Measurements from ENCODE around the gene MRPL51. TPM values are rescaled to one million over a fixed set of nuclear protein-coding genes. Genes with fewer than 3 reads are reported as not detected.

Gene MRPL51
- polyA plus RNA-seq, 1 donor from 2014 or later: 117 TPM

DNA sequence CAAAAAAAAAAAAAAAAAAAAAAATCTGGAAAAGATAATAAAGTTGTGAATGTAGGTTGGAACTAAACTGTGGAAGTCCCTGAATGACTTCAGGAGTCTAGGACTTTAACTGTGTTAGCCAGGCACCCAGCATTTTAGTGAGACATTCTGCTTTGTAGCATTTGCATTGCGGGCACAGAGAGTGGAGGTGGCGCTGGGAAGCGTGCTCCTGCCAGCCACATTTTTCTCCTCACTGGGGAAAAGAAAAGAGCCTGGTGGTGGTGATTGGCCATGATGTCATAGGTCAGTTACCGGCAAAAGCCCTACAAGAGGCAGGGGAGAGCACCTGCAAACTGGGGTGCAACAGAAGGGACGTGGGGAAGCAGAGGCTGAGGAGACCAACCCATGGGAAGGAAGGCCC is 31.6 kb upstream of the MRPL51 start:
- Histone ChIP-seq H3K9me3 (ENCODE audit: low read length) (no peaks in the 10 kb centered on the region), H4K20me1 (ENCODE audit: insufficient read depth) (no peaks in the 10 kb centered on the region), H3F3A (ENCODE audit: insufficient read depth, low read length, poor library complexity, severe bottlenecking) (no peaks in the 10 kb centered on the region), H3K4me3 (ENCODE audit: low read length) (no peak overlapping the region), H3K9ac (ENCODE audit: low read length) (no peak overlapping the region), H3K79me2 (replicated peaks; ENCODE audit: insufficient read depth, low read length) (no peaks in the 10 kb centered on the region), H3K4me2 (ENCODE audit: low read length) (no peak overlapping the region), H2AFZ (ENCODE audit: low read depth, low read length) (no peak overlapping the region), H3K36me3 (ENCODE audit: insufficient read depth, low read length) (no peaks in the 10 kb centered on the region), H3K9me2 (ENCODE audit: insufficient read depth, low read length) (no peaks in the 10 kb centered on the region), H3K27ac (ENCODE audit: low read length) (no peak overlapping the region), H3K27me3 (ENCODE audit: insufficient read depth, low read depth, low read length) (no peaks in the 10 kb centered on the region)
- TF ChIP-seq SMC3 (conservative IDR thresholded peaks at IDR 0.05; ENCODE audit: poor library complexity): no peak
- no peak for TF ChIP-seq POLR2AphosphoS5 (IDR thresholded peaks at IDR 0.05)
- no peak for TF ChIP-seq RAD21 (conservative IDR thresholded peaks at IDR 0.05)
- TF ChIP-seq MXI1 (conservative IDR thresholded peaks at IDR 0.05; ENCODE audit: poor library complexity, severe bottlenecking): no peak
- TF ChIP-seq EZH2 (IDR thresholded peaks at IDR 0.05; ENCODE audit: borderline replicate concordance, insufficient read depth, low read length, poor library complexity, severe bottlenecking): no peak
- TF ChIP-seq, protein P1, sequence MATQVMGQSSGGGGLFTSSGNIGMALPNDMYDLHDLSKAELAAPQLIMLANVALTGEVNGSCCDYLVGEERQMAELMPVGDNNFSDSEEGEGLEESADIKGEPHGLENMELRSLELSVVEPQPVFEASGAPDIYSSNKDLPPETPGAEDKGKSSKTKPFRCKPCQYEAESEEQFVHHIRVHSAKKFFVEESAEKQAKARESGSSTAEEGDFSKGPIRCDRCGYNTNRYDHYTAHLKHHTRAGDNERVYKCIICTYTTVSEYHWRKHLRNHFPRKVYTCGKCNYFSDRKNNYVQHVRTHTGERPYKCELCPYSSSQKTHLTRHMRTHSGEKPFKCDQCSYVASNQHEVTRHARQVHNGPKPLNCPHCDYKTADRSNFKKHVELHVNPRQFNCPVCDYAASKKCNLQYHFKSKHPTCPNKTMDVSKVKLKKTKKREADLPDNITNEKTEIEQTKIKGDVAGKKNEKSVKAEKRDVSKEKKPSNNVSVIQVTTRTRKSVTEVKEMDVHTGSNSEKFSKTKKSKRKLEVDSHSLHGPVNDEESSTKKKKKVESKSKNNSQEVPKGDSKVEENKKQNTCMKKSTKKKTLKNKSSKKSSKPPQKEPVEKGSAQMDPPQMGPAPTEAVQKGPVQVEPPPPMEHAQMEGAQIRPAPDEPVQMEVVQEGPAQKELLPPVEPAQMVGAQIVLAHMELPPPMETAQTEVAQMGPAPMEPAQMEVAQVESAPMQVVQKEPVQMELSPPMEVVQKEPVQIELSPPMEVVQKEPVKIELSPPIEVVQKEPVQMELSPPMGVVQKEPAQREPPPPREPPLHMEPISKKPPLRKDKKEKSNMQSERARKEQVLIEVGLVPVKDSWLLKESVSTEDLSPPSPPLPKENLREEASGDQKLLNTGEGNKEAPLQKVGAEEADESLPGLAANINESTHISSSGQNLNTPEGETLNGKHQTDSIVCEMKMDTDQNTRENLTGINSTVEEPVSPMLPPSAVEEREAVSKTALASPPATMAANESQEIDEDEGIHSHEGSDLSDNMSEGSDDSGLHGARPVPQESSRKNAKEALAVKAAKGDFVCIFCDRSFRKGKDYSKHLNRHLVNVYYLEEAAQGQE (IDR thresholded peaks at IDR 0.05; ENCODE audit: borderline replicate concordance): no peak
- TF ChIP-seq, protein P2, sequence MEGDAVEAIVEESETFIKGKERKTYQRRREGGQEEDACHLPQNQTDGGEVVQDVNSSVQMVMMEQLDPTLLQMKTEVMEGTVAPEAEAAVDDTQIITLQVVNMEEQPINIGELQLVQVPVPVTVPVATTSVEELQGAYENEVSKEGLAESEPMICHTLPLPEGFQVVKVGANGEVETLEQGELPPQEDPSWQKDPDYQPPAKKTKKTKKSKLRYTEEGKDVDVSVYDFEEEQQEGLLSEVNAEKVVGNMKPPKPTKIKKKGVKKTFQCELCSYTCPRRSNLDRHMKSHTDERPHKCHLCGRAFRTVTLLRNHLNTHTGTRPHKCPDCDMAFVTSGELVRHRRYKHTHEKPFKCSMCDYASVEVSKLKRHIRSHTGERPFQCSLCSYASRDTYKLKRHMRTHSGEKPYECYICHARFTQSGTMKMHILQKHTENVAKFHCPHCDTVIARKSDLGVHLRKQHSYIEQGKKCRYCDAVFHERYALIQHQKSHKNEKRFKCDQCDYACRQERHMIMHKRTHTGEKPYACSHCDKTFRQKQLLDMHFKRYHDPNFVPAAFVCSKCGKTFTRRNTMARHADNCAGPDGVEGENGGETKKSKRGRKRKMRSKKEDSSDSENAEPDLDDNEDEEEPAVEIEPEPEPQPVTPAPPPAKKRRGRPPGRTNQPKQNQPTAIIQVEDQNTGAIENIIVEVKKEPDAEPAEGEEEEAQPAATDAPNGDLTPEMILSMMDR (IDR thresholded peaks at IDR 0.05; ENCODE audit: poor library complexity, severe bottlenecking): no peak

DNA sequence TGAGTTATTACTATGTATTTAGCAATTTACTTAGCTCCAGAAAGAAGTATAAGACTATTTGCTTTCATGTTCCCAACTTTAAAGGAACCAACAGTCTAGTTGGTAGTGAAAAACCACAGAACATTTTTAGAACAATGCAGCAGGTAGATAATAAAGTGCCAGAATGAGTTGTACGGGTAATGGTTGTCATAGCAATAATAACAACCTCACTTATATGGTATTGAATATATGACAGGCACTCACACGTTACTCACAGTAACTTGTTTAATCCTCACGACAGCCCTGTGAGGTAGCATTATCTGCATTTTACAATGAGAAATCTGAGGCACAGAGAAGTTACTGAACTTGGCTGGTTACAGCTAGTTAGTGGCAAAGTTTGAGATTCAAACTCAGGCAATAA is 30.6 kb upstream of the MRPL51 start:
- Histone ChIP-seq H3K9me3 (ENCODE audit: low read length) (no peaks in the 10 kb centered on the region), H4K20me1 (ENCODE audit: insufficient read depth) (no peaks in the 10 kb centered on the region), H3K79me2 (replicated peaks; ENCODE audit: insufficient read depth, low read length) (no peaks in the 10 kb centered on the region), H3K27ac (ENCODE audit: low read length) (no peak overlapping the region), H3K9ac (ENCODE audit: low read length) (no peak overlapping the region), H3K36me3 (ENCODE audit: insufficient read depth, low read length) (no peaks in the 10 kb centered on the region), H3F3A (ENCODE audit: insufficient read depth, low read length, poor library complexity, severe bottlenecking) (no peaks in the 10 kb centered on the region), H3K4me2 (ENCODE audit: low read length) (no peak overlapping the region), H3K4me3 (ENCODE audit: low read length) (no peak overlapping the region), H3K27me3 (ENCODE audit: insufficient read depth, low read depth, low read length) (no peaks in the 10 kb centered on the region), H3K9me2 (ENCODE audit: insufficient read depth, low read length) (no peaks in the 10 kb centered on the region), H2AFZ (ENCODE audit: low read depth, low read length) (no peak overlapping the region)
- no peak for TF ChIP-seq EZH2 (IDR thresholded peaks at IDR 0.05; ENCODE audit: borderline replicate concordance, insufficient read depth, low read length, poor library complexity, severe bottlenecking)
- no peak for TF ChIP-seq POLR2AphosphoS5 (IDR thresholded peaks at IDR 0.05)
- TF ChIP-seq, protein P2 (IDR thresholded peaks at IDR 0.05; ENCODE audit: poor library complexity, severe bottlenecking): no peak
- TF ChIP-seq, protein P1 (IDR thresholded peaks at IDR 0.05; ENCODE audit: borderline replicate concordance): no peak
- no peak for TF ChIP-seq TAF1 (IDR thresholded peaks at IDR 0.05; ENCODE audit: low read depth)
- TF ChIP-seq RAD21 (conservative IDR thresholded peaks at IDR 0.05): no peak

All from neural cell (in vitro differentiated cells).